Right forelimb (tissue), 1 donor: ENCODE measurements around the gene C4BPB.

Experiments
- DNase-seq: peaks from one replicate; pipeline ENCODE4 v3.0.0-alpha.2; 2018

The C4BPB gene

DNA sequence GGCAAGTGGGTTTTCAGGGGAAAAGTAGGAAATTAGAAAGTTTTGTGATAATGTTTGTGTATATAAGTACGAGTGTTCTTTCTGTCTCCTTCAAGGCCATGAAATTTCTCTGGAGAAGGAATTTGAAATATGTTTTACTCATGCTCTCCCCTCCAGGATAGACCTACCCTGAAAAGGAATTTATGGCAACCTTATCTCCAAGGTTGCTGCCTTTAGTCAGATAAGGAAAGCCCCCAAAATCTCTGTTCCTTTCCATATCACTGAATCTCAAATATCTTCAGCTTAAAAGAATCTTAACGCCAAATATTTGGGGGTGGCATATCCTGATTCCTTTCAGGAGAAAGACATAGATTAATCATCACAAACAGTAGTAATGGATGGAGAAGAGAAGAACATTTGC, 499 bp upstream of the C4BPB start:
- DNase-seq: no peak

DNA sequence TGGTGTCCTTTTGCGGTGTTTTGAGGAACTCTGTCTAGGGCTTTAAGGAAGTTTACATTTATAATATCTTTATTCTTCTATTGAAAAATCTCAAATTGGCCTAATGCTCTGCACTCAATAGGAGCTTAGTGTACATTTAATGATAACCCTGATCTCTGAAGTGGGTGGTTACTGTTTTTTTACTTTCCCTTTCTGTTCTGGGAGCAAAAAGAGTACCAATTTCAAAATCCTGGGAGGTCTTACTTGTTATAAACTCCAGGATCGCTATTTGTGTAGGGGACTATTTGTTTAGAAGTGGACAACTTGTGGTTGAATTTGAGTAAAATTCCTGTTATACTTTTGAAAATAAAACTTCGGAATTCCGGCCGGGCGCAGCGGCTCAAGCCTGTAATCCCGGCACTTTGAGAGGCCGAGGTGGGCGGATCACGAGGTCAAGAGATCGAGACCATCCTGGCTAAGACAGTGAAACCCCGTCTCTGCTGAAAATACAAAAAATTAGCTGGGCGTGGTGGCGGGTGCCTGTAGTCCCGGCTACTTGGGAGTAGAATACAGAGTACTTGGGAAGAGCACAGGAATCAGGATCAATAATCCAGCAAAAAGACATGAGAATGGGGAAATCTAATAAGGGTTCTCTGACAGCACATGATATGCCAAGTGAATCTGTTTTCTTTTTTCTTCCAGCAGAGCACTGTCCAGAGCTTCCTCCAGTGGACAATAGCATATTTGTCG, 1.1 kb downstream of the C4BPB start:
- no peak for DNase-seq

DNA sequence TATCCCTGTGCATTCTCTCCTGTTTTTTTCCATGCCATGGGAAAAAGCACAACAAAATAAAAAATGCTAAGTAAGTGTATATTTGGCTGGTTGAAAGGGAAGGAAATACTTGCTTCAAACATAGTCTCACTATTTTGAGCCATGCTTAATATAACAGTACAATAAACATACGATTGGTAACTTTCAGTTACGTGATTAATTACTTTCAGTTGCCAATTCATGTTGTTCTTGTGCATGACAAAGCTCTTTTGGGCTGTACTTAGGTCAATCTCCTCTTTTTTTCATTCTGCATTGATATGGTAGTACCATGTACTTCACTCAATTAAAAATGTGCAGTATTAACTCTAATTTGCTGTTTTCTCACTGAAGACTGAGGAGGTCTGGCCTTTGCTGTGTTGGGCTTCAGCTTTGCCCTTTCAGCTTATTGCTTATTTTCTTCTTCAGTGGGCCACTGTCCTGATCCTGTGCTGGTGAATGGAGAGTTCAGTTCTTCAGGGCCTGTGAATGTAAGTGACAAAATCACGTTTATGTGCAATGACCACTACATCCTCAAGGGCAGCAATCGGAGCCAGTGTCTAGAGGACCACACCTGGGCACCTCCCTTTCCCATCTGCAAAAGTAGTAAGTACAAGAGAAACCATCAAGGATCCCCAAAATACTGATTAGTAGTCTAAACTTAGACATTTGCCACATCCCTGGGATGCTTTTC, 2.7 kb downstream of the C4BPB start:
- no peak for DNase-seq

DNA sequence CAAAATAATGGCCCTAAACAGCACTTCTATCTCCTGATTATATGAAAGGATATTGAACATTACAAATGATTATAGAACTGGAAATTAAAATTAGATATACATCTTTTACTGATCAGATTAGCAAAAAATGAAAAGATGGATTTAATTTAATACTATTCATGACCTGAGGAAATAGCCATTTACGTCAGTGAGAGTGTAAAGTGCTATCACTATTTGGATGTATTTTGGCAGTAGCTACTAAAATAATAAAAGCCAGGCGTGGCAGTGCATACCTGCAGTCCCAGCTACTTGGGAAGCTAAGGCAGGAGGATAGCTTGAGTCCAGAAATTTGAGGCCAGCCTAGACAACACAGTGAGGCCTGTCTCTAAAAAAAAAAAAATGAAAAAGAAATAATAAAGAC, 5.3 kb downstream of the C4BPB start:
- no peak for DNase-seq

DNA sequence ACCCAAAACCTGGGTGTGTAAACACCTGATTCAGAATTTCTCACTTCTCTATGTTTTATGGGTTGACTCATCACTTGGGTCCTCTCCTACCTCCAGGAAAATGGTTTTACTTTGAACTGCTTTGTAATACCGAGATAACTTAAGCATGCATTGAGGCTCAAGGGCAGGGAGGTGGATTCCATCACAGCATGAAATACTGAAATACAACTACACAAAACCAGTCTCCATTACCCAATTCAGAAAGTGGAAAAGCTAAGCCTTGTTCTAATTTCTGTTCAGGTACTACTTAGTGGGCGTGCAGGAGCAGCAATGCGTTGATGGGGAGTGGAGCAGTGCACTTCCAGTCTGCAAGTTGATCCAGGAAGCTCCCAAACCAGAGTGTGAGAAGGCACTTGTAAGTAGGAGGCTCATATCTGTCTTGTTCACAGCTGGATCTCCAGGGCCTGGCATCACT, 9.2 kb downstream of the C4BPB start:
- DNase-seq: no peak

DNA sequence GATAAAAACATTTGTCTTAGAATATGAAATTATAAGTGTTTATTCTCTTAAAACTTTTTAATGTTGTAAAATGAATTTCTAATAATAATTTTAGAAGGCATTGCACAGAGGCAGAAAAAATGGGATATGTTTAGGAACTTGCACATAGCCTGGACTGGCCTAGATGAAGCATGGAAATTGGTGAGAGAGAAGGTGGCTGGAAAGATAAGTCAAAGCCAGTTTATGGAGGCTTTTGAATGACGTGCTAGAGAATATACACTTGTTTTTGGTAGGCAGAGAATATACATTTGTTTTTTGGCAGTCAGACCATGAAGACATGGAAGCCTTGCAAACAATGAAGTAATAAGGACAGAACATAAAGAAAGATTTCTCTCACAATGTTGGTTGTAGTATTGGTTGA, 13.1 kb downstream of the C4BPB start:
- no peak for DNase-seq

DNA sequence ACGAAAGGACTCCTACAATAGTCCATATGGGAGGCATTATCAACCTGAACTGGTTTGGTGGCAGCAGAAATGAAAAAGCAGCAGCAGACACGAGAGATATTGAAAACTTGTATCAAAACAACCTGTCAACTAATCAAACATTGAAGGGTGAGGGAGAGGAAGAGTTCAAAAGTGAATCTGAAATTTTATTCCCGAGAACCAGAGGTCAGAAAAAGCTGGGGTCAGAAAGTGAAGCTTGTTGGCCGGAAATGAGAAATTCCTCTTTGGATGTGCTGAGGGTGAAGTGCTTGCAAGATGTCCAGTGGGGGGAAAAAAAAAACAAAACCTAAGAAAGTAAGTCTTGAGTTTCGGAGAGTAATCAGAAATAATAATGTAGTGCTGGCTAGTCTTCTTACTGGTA, 13.5 kb downstream of the C4BPB start:
- DNase-seq: no peak

DNA sequence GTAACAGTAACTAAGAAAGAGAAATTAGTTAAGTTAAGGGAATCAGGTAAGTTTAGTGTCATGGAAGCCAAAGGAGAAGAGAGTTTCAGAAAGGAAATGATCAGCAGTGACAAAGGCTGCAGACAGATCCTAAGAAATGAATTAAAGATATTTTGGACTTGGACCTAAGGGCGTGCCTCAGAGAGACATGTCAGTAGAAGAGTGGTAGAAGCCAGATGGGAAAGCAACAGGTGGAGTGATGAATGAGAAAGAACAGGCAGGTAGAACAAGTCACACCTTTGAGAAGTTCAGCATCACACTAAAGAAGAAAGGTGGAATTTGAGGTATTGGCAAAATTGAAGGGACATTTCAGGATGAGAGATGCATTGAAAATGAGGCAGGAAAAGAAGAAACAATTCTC, 14.0 kb downstream of the C4BPB start:
- DNase-seq: no peak

DNA sequence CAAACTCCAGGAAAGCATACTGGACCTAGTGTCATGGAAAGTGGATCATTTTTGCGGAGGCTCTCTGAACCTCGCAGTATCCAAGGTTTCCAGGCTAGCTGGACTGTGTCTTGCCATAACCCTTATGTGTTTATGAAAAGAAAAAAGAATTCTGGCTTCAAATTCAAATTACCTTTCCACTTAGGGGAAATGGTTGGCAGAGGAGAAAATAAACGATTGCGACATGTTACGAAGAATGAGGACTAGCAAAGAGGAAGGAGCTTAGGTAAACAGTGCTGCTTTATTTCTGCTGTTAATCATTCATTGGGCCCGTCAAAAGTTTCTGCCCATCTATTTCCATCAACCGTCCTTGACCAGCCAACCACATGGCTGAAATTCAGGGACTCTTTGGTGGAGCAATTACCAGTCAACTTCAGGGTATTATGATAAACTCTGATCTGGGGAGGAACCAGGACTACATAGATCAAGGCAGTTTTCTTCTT, 15.3 kb downstream of the C4BPB start, which contains the start of gene C4BPA:
TSS of gene C4BPA (plus strand) at position 342 of the 482 bp plus-strand sequence. CDS start 8,793 bp downstream, outside the sequence.
- no peak for DNase-seq

DNA sequence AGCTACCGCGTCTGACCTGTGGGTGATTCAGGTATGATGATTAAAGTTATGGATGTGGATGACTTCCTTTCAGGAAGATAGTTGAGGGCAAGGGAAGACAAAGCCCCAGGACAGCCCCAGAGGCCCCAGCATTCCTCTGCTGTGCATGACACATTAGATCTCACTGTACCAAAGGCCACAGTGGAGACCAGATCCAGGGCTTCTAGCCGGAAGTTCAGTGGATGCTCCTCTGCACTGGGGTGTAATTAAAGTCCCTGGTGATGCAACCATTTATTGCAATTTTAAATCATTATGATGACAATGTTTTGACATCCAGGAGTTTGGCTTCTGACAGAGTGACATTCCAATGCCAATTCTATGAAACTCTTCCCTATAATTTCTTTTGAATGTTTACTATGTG, 20.3 kb downstream of the C4BPB start:
- no peak for DNase-seq

DNA sequence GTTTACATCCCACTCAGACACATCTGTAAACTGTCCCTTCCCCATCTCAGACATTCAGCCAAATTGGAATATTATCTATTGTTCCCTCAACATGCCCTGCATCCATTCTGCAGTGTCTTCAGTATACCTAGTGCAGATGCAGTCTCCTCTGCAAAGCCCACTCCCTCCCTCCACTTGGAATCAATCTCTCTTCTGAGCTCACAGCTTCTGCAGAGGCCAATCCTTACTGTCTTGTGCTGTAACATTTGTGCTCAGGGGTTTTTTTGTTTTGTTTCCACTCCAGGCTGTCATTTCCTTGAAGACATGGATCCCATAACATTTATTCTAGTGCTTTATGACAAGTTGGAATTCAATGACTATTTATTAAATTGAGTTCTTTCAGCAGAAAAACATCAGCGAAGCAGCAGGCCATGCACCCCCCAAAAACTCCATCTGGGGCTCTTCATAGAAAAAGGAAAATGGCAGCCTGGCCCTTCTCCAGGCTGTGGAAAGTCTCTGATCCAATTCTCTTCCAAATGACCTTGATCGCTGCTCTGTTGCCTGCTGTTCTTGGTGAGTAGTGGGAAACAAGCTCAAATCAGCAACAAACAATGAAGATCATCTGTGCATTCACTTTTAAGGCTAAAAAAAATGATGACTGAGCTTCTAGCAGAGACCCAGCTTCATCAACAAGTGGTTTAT, 24.1 kb downstream of the C4BPB start:
- DNase-seq: no peak

DNA sequence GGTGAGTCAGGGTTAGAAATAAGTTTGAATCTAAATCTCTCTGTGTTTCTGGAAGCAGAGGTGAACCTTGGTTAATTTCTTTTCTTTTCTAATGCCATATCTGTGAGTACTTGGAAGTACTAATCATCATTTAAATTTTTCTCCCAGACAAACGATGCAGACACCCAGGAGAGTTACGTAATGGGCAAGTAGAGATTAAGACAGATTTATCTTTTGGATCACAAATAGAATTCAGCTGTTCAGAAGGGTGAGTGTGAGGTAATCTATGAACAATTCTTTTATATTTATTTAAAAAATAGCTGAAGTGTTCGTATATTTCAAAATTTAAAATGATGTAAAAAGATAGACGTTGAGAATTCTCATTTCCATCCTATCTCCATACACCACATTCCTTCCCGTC, 26.6 kb downstream of the C4BPB start:
- DNase-seq: no peak

DNA sequence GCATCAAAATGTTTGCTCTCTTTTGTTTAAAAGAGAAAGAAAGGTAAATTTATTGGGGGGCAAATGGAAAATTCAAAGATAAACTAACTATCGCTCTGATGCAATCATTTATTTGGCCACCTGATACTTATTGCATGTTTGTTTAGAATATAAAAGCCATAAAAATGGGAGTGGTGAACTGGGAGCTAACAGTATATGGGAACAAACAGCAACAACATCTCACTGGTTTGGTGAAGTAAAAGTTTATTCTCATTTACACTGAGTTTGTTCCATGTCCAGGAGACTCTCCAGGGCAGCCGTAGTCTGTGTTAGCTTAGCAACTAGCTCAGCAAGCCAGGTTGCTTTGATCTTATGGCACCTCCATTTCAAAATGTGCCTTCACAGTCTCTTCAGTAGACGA, 35.7 kb downstream of the C4BPB start:
- no peak for DNase-seq

DNA sequence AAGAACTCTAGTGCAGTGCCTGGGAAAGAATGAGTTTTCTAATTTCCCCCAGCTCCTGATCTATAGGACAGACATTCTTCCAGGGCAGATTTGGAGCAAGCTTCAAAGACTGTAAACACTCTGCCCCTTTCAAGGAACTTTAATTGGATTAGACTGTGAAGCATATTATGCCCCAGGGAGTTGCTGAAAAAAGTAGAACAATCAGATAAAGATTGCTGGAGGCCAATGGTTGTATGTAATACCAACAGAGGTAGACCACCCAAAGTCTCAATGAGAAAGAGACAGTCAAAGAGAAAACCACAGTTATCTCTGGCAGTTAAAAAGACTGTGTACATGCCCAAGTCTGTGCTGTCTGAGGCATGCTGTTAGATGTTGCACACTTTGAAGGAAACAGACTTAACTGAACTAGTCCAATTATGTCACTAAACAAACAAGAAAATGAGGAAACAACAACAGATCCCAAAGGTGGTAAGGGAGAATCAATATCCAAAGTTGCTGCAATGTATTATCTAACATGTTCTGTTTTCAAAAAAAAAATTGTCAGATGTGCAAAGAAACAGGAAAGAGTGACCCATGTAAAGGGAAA, 39.8 kb downstream of the C4BPB start:
- DNase-seq: no peak

DNA sequence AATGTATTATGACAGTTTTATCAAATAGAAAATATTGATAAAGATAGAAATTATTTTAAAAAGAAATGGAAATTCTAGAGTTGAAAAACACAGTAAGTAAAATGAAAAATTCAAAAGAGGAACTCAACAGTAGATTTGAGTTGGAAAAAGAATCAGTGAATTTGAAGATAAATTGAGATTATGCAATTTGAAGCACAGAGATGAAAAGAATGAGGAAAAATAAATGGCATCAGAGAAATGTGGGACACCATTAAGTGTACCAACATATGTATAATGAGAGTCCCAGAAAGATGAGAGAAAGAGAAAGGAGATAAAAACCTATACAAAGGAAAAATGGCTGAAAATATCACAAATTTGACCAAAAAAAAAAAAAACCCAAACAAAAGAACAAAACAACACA, 40.4 kb downstream of the C4BPB start:
- DNase-seq: no peak

DNA sequence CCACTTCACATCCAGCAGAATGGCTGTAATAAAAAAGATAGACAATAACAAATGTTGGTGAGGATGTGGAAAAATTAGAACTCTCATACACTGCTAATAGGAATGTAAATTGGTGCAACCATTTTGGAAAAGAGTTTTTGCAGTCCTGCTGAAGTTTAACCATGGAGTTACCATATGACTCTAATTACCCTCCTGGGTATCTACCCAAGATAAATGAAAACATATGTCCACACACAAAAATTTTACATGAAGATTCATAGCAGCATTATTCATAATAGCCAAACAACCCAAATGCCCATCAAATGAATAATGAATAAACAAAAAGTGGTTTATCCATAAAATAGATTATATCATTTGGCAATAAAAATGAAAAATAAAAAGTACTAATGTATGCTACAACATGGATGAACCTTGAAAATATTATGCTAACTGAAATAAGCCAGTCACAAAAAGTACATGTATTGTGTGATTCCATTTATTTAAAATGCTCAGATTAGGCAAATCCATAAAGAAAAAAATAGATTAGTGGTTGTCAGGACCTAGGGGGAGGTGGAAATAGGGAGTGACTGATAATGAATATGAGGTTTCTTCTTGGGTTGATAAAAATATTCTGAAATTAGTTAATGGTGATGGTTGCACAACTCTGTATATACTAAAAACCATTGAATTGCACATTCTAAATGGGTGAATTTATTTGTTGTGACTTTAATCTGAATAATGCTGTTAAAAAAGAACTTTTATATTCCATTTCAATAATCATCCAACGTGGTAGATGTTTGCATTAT, 41.8 kb downstream of the C4BPB start:
- DNase-seq: no peak

DNA sequence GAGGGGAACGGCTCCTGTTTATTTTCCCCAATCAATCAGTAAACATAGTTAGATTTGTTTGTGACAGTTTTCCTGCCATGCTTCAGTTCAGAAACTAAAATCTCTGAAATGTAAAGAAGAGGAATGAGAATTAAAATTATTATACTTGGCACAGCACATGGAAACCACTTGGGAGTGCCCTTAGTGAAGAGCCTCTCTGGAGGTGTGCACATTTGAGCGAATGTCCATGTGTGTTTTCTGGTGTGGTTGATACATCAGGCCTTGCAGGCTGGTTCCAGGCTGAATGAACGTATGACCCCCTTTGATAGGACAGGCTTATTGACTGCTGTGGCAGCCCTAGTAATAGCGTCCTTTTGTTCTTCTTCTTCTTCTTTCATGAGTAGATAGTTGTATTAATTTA, 42.5 kb downstream of the C4BPB start:
- no peak for DNase-seq

DNA sequence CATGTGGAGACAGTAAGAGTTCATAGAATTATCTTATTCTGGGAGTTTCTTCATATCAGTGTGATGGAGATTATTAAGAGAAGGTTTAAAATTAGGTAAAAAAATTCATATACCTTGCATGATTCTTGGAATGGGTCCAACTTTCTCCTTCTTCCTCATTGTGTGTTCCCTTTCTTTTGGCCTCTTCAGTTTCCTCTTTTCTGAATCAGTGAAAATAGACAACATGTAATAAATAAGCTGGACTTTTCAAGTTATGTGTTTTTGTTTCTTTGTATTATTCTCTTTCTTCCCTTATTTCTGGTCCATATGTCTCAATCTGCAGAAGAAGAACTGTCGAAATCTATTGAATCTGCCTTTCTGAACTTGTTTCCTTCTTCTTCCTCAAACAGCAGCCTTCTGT, 45.9 kb downstream of the C4BPB start:
- no peak for DNase-seq

DNA sequence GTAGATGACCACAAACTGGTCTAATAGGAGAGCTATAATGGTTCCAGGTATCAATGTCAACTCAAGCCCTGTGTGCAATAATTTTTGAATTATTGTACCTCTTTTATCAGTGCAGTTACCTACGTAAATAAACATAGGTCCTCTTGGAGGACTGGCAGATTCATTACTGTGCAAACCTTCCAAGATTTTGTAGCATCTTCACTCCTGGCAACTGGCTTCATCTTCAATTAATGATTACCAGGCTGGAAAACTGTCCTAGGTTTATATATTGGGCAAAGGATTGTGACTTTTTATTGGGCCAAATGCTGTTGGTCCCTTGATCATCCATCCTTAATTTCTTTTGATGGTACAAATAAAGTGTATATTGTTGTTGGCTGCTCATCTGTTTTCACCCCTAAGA, 51.0 kb downstream of the C4BPB start:
- DNase-seq: no peak

DNA sequence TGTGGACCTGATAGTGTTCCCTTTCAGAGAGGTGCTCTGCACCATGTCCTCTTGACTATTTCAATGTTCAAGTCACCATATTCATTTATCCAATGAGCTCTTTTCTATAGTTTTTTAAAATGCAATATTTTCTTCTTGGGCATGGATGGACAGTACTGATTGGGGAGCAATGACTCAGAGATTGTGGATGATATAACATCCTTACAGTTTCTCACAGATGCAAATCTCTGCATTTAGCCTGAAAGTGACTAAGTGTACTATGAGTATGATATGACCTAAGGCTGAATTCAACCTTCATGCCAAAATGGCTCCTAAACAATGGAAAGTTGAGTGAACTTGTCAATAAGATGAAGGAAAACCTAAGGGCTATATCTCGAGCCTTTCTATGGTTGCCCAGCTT, 51.9 kb downstream of the C4BPB start:
- no peak for DNase-seq

DNA sequence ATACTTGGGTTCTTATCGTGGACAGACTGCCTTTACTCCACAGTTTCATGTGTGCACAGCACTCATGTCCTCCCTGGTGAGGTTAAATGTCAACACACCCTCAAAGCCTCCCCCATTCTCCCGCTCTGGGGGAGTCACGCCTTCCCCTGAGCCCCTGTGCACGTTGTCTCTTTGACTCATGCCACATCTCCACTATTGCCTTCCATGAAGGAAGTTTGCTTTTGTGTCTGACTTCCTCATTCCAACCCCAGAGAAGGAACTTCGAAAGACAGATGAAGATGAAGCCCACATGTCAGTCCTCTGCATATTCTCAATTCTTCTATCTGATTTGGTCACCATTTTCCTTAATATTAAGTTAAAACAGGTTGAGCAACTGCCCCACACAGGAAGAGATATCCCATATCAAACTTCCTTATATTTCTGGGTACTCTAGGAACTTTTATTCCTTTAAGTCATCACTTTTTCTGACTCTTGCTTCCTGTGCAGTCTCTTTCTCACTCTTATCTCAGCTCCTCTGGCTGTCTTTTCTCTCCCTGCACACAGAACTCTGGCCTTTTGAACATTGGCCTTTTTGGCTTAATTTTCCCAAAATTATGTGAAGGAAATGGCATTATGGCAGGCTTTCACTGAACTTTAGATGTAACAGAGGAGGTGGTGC, 56.9 kb downstream of the C4BPB start:
- no peak for DNase-seq
